DND-41 (cell line): ENCODE data around the gene CALCOCO2.

ENCODE experiments used
- EZH2 ChIP-seq: IDR thresholded peaks from 3 replicates; pipeline ENCODE4 v1.6.1; 2012; ENCODE audit warnings: borderline replicate concordance, low read depth, mild to moderate bottlenecking, moderate library complexity, low read length, inconsistent platforms; ENCODE audit not compliant: severe bottlenecking
- TF ChIP-seq, protein P1 (sequence below): IDR thresholded peaks from 2 replicates; pipeline ENCODE4 v1.5.1; 2012; ENCODE audit warnings: borderline replicate concordance, low read length, moderate library complexity, mild to moderate bottlenecking; ENCODE audit not compliant: poor library complexity, severe bottlenecking; ENCODE audit errors: extremely low read depth

GRCh38 chr17:48908047-48908843 lies 77.4 kb downstream of the CALCOCO2 start, which contains the start of gene UBE2Z:
- TF ChIP-seq, protein P1, sequence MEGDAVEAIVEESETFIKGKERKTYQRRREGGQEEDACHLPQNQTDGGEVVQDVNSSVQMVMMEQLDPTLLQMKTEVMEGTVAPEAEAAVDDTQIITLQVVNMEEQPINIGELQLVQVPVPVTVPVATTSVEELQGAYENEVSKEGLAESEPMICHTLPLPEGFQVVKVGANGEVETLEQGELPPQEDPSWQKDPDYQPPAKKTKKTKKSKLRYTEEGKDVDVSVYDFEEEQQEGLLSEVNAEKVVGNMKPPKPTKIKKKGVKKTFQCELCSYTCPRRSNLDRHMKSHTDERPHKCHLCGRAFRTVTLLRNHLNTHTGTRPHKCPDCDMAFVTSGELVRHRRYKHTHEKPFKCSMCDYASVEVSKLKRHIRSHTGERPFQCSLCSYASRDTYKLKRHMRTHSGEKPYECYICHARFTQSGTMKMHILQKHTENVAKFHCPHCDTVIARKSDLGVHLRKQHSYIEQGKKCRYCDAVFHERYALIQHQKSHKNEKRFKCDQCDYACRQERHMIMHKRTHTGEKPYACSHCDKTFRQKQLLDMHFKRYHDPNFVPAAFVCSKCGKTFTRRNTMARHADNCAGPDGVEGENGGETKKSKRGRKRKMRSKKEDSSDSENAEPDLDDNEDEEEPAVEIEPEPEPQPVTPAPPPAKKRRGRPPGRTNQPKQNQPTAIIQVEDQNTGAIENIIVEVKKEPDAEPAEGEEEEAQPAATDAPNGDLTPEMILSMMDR, result peak; percentile 51
- TF ChIP-seq EZH2, result no peak
